SU-DHL-6 (cell line): Measurements from ENCODE around the gene DOK7.

Experiments
- EZH2phosphoT487 ChIP-seq: fragments of 200-600 bp; sonication (generic), shearing (Covaris generic); conservative IDR thresholded peaks from 2 replicates; pipeline ENCODE4 v1.6.1; 2018; ENCODE audit warnings: mild to moderate bottlenecking, antibody characterized with exemption, low read length, moderate library complexity, mixed read lengths
- TF ChIP-seq, protein P1 (sequence below): fragments of 200-600 bp; sonication (generic); IDR thresholded peaks from one replicate; pipeline ENCODE4 v1.5.1; 2017; ENCODE audit warnings: antibody characterized with exemption, mild to moderate bottlenecking, low read length, moderate library complexity; ENCODE audit not compliant: insufficient read depth, poor library complexity, severe bottlenecking

DNA sequence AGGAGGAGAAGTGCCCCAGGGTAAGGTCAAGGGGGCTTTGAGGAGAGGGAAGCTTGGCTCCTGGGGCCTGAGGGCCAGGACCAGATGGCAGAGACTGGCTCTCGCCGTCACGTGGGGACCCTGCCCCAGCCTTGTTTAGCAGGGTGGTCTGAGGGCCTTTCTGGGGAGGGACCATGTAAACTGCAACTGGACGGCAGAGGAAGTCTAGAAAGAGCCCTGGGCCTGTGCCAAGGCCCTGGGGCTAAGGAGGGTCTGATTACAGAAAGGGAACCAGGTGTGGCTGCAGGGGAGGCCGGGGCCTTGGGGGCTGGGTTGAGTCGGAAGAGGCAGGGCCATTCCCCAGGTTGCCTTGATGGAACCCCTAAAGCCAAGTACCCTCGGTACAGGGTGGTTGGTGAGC is 23.1 kb upstream of the DOK7 start:
- TF ChIP-seq, protein P1, sequence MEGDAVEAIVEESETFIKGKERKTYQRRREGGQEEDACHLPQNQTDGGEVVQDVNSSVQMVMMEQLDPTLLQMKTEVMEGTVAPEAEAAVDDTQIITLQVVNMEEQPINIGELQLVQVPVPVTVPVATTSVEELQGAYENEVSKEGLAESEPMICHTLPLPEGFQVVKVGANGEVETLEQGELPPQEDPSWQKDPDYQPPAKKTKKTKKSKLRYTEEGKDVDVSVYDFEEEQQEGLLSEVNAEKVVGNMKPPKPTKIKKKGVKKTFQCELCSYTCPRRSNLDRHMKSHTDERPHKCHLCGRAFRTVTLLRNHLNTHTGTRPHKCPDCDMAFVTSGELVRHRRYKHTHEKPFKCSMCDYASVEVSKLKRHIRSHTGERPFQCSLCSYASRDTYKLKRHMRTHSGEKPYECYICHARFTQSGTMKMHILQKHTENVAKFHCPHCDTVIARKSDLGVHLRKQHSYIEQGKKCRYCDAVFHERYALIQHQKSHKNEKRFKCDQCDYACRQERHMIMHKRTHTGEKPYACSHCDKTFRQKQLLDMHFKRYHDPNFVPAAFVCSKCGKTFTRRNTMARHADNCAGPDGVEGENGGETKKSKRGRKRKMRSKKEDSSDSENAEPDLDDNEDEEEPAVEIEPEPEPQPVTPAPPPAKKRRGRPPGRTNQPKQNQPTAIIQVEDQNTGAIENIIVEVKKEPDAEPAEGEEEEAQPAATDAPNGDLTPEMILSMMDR: no peak
- no peak for TF ChIP-seq EZH2phosphoT487
